Ishikawa (cell line): Measurements from ENCODE around the gene TOMM20.

Experiments
- CEBPB ChIP-seq: IDR thresholded peaks from 2 replicates; pipeline ENCODE4 v1.6.1; 2012
- CREB1 ChIP-seq: IDR thresholded peaks from 2 replicates; pipeline ENCODE4 v1.6.1; 2012; ENCODE audit warnings: low read depth
- EGR1 ChIP-seq: IDR thresholded peaks from 2 replicates; pipeline ENCODE4 v1.6.1; 2012
- EP300 ChIP-seq: IDR thresholded peaks from 2 replicates; pipeline ENCODE4 v1.6.1; 2012; ENCODE audit warnings: borderline replicate concordance
- FOXM1 ChIP-seq: IDR thresholded peaks from 2 replicates; pipeline ENCODE4 v1.6.1; 2012; ENCODE audit warnings: low read depth, borderline replicate concordance
- NFIC ChIP-seq: IDR thresholded peaks from 2 replicates; pipeline ENCODE4 v1.6.1; 2012
- RAD21 ChIP-seq: IDR thresholded peaks from 2 replicates; pipeline ENCODE4 v1.6.1; 2012; ENCODE audit warnings: low read depth
- TAF1 ChIP-seq: IDR thresholded peaks from 2 replicates; pipeline ENCODE4 v1.6.1; 2012; ENCODE audit warnings: low read depth, mild to moderate bottlenecking
- TCF12 ChIP-seq: IDR thresholded peaks from 2 replicates; pipeline ENCODE4 v1.6.1; 2012; ENCODE audit warnings: low read depth
- USF1 ChIP-seq: IDR thresholded peaks from 2 replicates; pipeline ENCODE4 v1.6.1; 2012
- YY1 ChIP-seq: IDR thresholded peaks from 2 replicates; pipeline ENCODE4 v1.6.1; 2012; ENCODE audit warnings: low read depth
- ZBTB7A ChIP-seq: IDR thresholded peaks from 2 replicates; pipeline ENCODE4 v1.6.1; 2012; ENCODE audit warnings: low read depth
- TF ChIP-seq, protein P1 (sequence below): IDR thresholded peaks from 2 replicates; pipeline ENCODE4 v1.6.1; 2012
- TF ChIP-seq, protein P2 (sequence below): IDR thresholded peaks from 2 replicates; pipeline ENCODE4 v1.6.1; 2012; ENCODE audit warnings: low read depth, mild to moderate bottlenecking

DNA sequence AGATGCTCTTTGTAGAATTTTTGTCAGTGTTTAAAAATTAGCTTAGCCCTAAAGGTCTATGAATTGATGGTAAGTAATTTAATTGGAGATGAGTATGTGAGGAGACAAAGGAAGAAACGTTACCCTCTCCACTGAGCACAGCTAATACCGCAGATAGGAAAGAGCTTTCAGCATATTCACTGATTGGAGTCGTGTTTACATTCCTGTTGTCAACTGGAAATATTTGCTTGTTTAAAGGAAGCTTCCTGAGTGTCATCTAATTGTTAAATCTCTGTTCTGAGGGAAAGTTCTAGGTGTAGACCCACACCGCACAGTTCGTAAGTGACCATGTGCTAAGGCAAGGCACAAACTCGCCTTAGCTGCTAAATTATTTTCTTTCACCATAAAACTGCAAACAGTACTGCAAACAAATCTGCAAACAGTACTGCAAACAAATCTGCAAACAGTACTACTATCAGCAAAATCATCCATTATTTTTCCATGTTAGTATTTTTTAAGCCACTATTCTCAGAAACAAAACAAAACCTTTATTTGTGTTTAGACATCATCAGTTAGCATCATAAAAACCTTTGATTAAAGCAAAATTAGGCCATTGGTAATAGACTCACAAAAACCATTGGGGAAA lies 32.6 kb downstream of the TOMM20 start:
- TF ChIP-seq, protein P1, sequence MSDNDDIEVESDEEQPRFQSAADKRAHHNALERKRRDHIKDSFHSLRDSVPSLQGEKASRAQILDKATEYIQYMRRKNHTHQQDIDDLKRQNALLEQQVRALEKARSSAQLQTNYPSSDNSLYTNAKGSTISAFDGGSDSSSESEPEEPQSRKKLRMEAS = no peak
- TF ChIP-seq TAF1 (no peak), YY1 (no peak), CREB1 (no peak), EP300 (no peak), CEBPB (no peak), TCF12 (no peak), RAD21 (no peak), EGR1 (no peak), NFIC (no peak), ZBTB7A (no peak), USF1 (no peak), FOXM1 (no peak)
- TF ChIP-seq, protein P2, sequence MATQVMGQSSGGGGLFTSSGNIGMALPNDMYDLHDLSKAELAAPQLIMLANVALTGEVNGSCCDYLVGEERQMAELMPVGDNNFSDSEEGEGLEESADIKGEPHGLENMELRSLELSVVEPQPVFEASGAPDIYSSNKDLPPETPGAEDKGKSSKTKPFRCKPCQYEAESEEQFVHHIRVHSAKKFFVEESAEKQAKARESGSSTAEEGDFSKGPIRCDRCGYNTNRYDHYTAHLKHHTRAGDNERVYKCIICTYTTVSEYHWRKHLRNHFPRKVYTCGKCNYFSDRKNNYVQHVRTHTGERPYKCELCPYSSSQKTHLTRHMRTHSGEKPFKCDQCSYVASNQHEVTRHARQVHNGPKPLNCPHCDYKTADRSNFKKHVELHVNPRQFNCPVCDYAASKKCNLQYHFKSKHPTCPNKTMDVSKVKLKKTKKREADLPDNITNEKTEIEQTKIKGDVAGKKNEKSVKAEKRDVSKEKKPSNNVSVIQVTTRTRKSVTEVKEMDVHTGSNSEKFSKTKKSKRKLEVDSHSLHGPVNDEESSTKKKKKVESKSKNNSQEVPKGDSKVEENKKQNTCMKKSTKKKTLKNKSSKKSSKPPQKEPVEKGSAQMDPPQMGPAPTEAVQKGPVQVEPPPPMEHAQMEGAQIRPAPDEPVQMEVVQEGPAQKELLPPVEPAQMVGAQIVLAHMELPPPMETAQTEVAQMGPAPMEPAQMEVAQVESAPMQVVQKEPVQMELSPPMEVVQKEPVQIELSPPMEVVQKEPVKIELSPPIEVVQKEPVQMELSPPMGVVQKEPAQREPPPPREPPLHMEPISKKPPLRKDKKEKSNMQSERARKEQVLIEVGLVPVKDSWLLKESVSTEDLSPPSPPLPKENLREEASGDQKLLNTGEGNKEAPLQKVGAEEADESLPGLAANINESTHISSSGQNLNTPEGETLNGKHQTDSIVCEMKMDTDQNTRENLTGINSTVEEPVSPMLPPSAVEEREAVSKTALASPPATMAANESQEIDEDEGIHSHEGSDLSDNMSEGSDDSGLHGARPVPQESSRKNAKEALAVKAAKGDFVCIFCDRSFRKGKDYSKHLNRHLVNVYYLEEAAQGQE = no peak
